ENCODE results near the gene SATB2.

The SATB2 gene

DNA sequence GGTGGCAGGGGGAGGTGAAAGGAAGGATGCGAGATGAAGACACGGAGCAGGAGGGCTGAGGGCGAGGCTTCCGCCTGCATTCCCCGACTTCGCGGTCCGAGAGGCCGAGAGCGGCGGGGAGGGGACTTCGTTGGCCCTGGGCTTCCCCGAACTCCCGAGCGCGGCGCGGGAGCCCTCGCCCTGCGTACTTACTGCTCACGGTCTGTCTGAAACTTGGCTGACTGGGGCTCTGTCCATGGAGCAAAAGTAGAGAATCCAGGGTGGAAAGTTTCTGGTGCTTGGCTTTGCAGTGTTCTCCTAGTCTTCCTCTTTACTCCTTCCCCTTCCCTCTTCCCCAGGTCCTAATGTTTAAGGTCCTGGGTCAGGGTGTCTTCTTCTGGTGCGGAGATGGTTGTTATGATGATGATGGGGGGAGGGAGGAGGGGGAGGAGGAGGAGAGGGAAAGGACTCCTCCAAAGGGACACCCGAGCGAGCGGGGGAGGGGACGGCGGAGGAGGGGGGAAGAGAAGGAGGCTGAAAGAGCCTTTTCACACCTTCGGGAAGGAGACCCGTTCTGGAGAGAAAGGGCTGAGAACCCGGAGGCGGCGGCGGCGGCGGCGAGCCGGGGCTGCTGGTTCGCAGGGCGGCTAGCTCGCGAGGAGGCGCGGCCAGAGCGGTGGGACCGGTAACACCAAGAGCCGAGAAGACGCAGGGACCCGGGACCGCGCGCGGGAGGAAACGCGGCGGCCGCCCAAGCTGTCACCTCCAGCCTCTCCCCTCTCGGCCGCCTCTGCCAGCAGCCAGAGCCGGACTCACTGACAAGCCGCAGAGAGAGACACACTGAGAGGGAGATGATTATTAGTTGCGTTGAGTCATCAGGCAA is at the start of gene SATB2:
Gene SATB2, minus strand, starts transcription at position 793 of the 862 bp plus-strand sequence. CDS start 1,902 bp downstream, outside the sequence.
- no peak for DNase-seq (ENCODE audit: low read depth)

GRCh38 chr2:199505755-199506403 is 48.1 kb upstream of the SATB2 start:
- DNase-seq (ENCODE audit: low read depth): no peak

GRCh38 chr2:199503148-199503547 is 45.4 kb upstream of the SATB2 start:
- DNase-seq (ENCODE audit: low read depth): no peak

GRCh38 chr2:199499005-199499404 is 41.3 kb upstream of the SATB2 start:
- DNase-seq (ENCODE audit: low read depth): no peak

DNA sequence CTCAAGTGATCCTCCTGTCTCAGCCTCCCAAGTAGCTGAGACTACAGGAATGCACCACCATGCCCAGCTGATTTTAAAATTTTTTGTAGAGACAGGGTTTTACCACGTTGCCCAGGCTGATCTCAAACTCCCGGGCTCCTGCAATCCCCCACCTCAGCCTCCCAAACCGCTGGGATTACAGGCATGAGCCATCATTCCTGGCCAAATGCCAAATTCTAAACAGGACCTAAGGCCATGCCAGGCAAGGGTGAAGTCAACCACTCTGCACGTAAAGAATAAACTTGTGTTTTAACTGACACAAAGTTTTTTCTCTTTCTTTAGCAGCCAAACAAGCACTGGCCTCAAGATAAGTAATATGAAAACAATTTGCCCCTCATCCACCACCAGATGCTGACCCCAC is 37.4 kb upstream of the SATB2 start:
- no peak for DNase-seq (ENCODE audit: low read depth)

DNA sequence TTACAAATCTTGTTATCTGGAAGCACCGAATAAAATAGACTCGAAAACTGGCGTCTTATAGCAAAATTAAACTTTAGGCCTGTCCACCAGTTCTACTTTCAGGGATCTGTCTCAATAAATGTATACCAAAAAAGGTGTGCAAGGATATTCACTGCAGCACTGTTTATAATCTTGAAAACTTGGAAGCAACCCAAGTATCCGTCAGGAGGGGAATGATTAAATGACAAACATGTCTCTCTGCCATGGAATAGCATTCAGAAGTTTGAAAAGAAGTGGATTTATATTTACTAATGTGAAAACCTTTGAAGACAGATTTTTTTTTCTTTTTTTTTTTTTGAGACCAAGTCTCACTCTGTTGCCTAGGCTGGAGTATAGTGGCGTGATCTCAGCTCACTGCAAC is 32.3 kb upstream of the SATB2 start:
- DNase-seq (ENCODE audit: low read depth): no peak

DNA sequence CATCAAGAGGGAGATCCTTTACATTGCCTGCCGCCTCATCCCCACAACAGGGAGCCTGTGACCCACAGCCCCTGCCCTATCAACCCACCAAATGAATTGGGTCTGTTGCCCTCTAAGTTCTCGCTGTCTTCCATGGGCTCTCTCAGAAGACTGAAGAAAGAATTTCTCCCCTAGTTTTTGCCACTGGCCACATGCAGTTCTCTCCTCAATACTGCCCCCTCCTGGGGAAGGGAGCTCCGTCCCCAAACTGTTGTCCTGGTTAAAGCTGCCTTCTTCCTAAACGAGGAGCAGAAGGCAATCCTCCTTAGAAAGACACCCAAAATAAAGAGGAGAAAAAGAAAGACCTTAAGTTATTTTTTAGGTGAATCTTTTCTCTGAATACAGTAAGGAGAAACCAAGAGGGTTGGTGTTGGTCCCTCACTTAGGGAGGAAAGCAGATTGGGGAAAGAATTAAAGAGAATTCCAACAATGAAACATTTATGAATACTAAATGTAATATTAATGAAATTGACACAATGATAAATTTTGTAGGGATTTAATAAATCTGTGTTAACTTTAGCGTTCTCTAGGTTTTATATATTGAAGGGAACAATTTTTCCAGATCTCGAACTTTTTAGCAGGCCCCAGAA is 31.1 kb upstream of the SATB2 start:
- peak; percentile 39 for DNase-seq (ENCODE audit: low read depth)

GRCh38 chr2:199485732-199486335 is 28.1 kb upstream of the SATB2 start:
- DNase-seq (ENCODE audit: low read depth): peak; percentile 29

GRCh38 chr2:199484927-199485326 is 27.2 kb upstream of the SATB2 start:
- no peak for DNase-seq (ENCODE audit: low read depth)

DNA sequence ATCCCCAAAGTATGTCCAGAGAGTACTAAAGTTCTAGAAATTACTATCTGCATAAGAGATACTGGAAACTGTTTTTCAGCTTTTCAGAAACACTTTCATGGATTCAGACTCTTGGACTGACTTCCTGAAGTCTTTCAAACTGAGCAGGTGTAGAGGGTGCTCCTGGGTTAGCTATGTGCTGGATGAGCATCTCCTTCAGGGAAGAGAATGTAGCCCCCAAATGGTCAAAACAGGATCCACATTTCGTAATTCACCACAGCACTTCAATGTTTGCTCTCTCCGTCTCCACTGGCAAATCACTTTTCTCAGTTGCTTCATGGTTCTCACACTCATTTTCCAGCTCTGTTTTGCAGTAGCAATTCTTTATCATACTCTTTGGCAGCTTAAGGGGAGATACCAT is 23.2 kb upstream of the SATB2 start:
- no peak for DNase-seq (ENCODE audit: low read depth)

GRCh38 chr2:199477277-199477834 is 19.6 kb upstream of the SATB2 start:
- DNase-seq (ENCODE audit: low read depth): no peak

DNA sequence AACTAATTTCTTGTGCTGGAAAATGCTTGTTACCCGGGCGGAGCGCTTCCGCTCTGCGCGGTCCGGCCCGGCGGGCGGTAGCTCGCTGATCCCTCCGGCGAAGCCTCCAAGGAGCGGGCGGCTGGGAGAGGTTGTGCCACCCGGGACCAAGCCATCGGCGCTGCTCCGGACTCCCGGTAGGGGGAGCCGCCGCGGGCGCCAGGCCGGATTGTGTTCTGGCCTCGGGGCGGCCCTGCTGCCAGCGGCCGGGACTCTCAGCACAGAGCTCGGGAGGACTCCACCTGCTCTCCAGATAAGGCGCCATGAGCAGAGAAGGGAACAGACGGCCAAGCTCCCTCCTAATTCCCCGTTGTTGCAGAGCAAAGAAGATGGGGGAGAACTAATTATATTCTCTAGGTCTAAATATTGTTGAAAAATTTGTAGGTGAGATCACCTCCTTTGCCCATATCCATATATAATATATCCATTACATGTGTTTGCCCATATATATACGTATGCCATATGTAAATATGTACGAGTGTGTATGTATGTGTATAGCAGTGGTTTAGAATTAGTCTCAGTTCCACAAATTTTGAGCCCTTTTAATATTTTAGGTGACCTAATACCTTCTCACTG is 13.8 kb upstream of the SATB2 start:
- no peak for DNase-seq (ENCODE audit: low read depth)

GRCh38 chr2:199470672-199471442 is 13.1 kb upstream of the SATB2 start:
- DNase-seq (ENCODE audit: low read depth): no peak

GRCh38 chr2:199470361-199470671 is 12.6 kb upstream of the SATB2 start:
- no peak for DNase-seq (ENCODE audit: low read depth)

- no peak for DNase-seq (ENCODE audit: low read depth)
Measured at GRCh38 chr2:199469514-199470360, 12.0 kb upstream of the SATB2 start.

DNA sequence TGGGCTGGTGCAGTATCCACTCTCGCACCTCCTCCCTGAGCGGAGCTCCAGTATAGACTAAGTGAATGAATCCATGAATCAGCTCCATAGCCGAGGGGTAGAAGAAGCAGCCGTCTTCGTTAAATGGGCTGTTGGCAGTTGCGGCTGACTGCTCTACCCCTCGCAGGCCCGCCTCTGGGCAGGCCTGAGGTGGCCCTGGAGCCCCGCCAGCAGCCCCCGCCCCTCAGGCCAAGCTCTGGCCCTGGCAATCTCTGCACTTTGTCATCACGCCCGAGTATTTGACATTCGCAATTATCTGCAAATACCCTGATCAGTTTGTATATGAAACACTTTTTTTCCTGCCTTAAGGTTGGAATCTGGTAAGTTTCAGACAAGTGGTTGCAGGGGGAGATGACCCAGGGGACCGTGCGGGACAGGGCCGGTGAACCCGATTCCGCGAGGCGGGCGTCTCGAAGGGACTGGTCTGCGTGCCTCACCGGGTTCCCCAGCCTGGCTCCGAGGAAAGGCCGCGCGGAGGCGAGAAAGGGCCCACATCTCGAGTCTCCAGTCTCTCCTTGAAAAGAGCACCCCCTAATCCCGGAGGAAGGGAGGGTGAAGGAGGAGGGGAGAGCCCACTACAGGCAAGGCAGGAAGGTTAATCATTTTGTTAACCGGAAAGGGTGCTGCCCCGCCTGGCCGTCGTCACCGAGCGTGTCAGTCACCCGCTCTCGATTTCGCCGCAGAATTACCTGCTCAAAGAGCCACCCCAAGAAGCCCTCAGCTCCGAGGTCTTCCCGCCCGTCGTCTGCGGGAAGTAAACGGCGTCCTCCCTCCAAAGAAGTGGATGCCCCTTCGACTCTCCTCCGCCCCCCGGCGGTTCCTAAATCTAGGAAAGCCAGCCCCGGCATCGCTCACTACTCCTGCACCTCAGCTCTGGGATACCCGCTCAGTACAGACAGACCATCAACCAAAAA is 11.1 kb upstream of the SATB2 start:
- no peak for DNase-seq (ENCODE audit: low read depth)

GRCh38 chr2:199467066-199467822 is 9.5 kb upstream of the SATB2 start:
- DNase-seq (ENCODE audit: low read depth): no peak

DNA sequence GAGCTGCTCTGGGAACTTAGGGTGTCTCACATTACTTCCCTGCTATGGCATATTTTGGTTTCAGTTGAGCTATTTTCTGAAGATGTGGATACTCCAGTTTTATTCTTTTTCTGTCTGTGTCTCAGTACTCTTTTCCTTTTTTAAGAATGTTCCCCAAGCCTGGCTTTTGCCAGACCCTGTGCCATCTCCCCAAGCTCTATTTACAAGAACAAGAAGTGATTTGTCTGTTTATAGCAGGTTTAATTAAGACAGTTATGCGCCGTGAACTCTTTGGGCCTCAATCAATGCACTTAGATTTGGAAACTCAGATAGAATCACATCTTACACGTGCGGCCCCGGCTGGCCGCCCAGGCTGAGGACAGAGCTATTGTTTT is 8.9 kb upstream of the SATB2 start:
- DNase-seq (ENCODE audit: low read depth): no peak
